ENCODE results near the gene NCOR2.

Gene NCOR2

GRCh38 chr12:124543052-124543589 is 24.3 kb downstream of the NCOR2 start:
- DNase-seq (ENCODE audit: low read depth): peak; percentile 27

- DNase-seq (ENCODE audit: low read depth): no peak
These were observed 25.1 kb downstream of the NCOR2 start for GRCh38 chr12:124542021-124542949.

- no peak for DNase-seq (ENCODE audit: low read depth)
These were observed 26.1 kb downstream of the NCOR2 start for GRCh38 chr12:124541322-124541721.

GRCh38 chr12:124539084-124540041 is 28.0 kb downstream of the NCOR2 start:
- DNase-seq (ENCODE audit: low read depth): no peak

- no peak for DNase-seq (ENCODE audit: low read depth)
These were observed 29.0 kb downstream of the NCOR2 start for GRCh38 chr12:124538194-124539082.

- no peak for DNase-seq (ENCODE audit: low read depth)
These were observed 29.8 kb downstream of the NCOR2 start for GRCh38 chr12:124537525-124538193.

GRCh38 chr12:124536641-124537040 is 30.8 kb downstream of the NCOR2 start:
- peak; percentile 44 for DNase-seq (ENCODE audit: low read depth)

- DNase-seq (ENCODE audit: low read depth): no peak
These were observed 32.4 kb downstream of the NCOR2 start for GRCh38 chr12:124534776-124535740.

- no peak for DNase-seq (ENCODE audit: low read depth)
These were observed 34.0 kb downstream of the NCOR2 start for GRCh38 chr12:124533456-124533855.

- no peak for DNase-seq (ENCODE audit: low read depth)
These were observed 34.4 kb downstream of the NCOR2 start for GRCh38 chr12:124532967-124533366.

GRCh38 chr12:124532331-124532750 is 35.1 kb downstream of the NCOR2 start:
- DNase-seq (ENCODE audit: low read depth): no peak

GRCh38 chr12:124531906-124532305 is 35.5 kb downstream of the NCOR2 start:
- no peak for DNase-seq (ENCODE audit: low read depth)

- no peak for DNase-seq (ENCODE audit: low read depth)
These were observed 36.1 kb downstream of the NCOR2 start for GRCh38 chr12:124531281-124531745.

GRCh38 chr12:124530637-124531263 is 36.7 kb downstream of the NCOR2 start:
- no peak for DNase-seq (ENCODE audit: low read depth)

GRCh38 chr12:124529565-124530276 is 37.7 kb downstream of the NCOR2 start:
- no peak for DNase-seq (ENCODE audit: low read depth)

GRCh38 chr12:124527861-124528561 is 39.4 kb downstream of the NCOR2 start:
- DNase-seq (ENCODE audit: low read depth): peak; percentile 71

GRCh38 chr12:124525927-124526692 is 41.3 kb downstream of the NCOR2 start:
- no peak for DNase-seq (ENCODE audit: low read depth)

Data from fibroblast of gingiva (primary cell).